ENCODE results near the gene TOR1AIP2. TPM values are rescaled to one million over a fixed set of nuclear protein-coding genes. Genes with fewer than 3 reads are reported as not detected.
"Not testable (repeated sequence)": the region's sequence is repeated elsewhere in the genome, so short reads cannot be mapped to it uniquely, and the experiment has no call there.

TOR1AIP2 gene
- total RNA-seq, 1 donor from 2014 or later = 64.2 TPM

DNA sequence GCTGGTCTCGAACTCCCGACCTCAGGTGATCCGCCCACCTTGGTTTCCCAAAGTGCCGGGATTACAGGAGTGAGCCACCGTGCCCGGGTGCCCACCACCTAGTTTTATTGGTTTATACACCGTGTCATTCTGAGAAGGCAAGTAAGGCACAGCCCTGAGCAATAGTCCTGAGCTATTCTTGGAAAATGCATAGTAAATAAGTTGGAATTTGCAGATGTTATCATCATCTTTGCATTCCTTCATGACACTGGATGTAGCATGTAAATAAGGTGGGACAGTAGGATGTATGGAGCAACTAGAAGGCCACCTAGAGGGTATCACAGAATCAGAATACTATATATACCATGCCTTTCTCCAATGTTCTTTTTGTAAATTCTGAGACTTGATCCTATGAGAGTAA lies 11.0 kb downstream of the TOR1AIP2 start:
- peaks cover 8% of the 10 kb centered on the region for H3K36me3 ChIP-seq (ENCODE audit: control insufficient read depth, insufficient read depth, low read length)
- TF ChIP-seq, protein P1, sequence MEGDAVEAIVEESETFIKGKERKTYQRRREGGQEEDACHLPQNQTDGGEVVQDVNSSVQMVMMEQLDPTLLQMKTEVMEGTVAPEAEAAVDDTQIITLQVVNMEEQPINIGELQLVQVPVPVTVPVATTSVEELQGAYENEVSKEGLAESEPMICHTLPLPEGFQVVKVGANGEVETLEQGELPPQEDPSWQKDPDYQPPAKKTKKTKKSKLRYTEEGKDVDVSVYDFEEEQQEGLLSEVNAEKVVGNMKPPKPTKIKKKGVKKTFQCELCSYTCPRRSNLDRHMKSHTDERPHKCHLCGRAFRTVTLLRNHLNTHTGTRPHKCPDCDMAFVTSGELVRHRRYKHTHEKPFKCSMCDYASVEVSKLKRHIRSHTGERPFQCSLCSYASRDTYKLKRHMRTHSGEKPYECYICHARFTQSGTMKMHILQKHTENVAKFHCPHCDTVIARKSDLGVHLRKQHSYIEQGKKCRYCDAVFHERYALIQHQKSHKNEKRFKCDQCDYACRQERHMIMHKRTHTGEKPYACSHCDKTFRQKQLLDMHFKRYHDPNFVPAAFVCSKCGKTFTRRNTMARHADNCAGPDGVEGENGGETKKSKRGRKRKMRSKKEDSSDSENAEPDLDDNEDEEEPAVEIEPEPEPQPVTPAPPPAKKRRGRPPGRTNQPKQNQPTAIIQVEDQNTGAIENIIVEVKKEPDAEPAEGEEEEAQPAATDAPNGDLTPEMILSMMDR (IDR thresholded peaks at IDR 0.05; ENCODE audit: insufficient read depth, low read length, severe bottlenecking) = no peak

DNA sequence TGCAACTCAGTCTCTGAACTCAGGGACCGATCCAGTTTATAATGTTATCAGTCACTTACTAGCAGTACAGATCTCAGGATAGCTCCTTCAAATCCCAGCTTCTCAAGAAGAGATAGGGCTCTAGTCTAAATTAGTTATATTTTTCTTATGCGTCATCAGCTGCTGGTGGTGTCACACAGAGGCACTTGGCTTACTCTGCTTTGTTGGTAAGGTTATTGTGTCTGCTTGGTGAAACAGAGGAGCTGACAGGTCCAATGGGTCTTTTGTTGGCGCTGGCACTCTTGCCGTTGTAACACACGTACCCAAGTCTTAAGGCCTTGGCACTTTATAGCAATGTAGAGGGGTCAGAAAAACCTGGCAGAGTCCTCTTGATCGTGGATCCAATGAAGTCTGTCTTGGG lies 12.2 kb downstream of the TOR1AIP2 start:
- TF ChIP-seq, protein P1 (IDR thresholded peaks at IDR 0.05; ENCODE audit: insufficient read depth, low read length, severe bottlenecking) = no peak
- peaks cover 10% of the 10 kb centered on the region for H3K36me3 ChIP-seq (ENCODE audit: control insufficient read depth, insufficient read depth, low read length)
- H3K27me3 ChIP-seq (ENCODE audit: control insufficient read depth, insufficient read depth, low read length) = no peaks in the 10 kb centered on the region
- DNase-seq (ENCODE audit: low read depth) = no peak
- no peak overlapping the region for H3K4me3 ChIP-seq (ENCODE audit: low read depth, low read length)
- FAIRE-seq = no peak

More for the DNA sequence above, 11.0 kb downstream of the TOR1AIP2 start:
- DNase-seq (ENCODE audit: low read depth) = no peak
- no peak for FAIRE-seq
- Histone ChIP-seq H3K4me3 (ENCODE audit: low read depth, low read length) (no peak overlapping the region), H3K27me3 (ENCODE audit: control insufficient read depth, insufficient read depth, low read length) (no peaks in the 10 kb centered on the region)

DNA sequence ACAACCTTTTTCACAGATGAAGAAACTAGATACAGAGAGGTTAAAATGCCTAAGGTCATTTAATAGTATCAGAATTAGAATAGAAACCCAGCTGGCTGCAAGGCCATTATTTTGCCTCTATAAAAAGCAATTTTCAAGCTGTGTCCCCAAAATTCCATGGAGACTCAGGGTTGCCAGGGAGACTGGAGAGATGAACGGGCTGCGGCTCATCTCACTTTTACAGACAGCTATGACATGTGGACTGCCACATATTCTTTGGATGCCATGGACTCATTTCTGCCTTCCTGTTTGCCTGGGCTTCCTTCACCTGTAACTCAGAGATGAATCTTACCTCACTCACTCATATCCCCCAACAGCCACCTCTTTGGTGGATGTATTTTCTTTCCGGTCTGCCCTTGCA lies 17.0 kb downstream of the TOR1AIP2 start:
- TF ChIP-seq, protein P1 (IDR thresholded peaks at IDR 0.05; ENCODE audit: insufficient read depth, low read length, severe bottlenecking) = no peak
- no peak overlapping the region for H3K4me3 ChIP-seq (ENCODE audit: low read depth, low read length)
- H3K36me3 ChIP-seq (ENCODE audit: control insufficient read depth, insufficient read depth, low read length) = peaks cover 12% of the 10 kb centered on the region
- no peak for DNase-seq (ENCODE audit: low read depth)
- H3K27me3 ChIP-seq (ENCODE audit: control insufficient read depth, insufficient read depth, low read length) = no peaks in the 10 kb centered on the region
- no peak for FAIRE-seq

DNA sequence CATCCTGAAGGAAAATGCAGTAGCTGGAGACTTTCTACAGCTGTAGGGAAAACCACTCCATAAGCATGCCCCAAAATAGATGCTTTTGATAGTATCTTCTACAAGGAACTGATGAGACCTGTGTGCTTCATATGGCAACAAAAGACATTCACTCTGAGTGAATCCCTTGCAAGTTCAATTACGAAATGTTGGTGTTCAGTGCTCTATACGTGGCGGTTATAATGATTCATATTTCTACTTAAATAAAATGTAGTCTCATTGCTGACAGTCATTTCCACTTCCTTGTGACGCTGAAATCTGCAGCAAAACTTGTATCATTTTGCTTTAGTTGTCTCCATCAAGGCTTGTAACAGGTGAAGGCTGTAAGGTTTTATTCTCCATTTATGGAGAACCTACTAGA lies 20.6 kb downstream of the TOR1AIP2 start:
- FAIRE-seq = peak; percentile 36
- Histone ChIP-seq H3K4me3 (ENCODE audit: low read depth, low read length) (no peak overlapping the region), H3K36me3 (ENCODE audit: control insufficient read depth, insufficient read depth, low read length) (peaks cover 8% of the 10 kb centered on the region), H3K27me3 (ENCODE audit: control insufficient read depth, insufficient read depth, low read length) (no peaks in the 10 kb centered on the region)
- DNase-seq (ENCODE audit: low read depth) = no peak
- TF ChIP-seq, protein P1 (IDR thresholded peaks at IDR 0.05; ENCODE audit: insufficient read depth, low read length, severe bottlenecking) = no peak

DNA sequence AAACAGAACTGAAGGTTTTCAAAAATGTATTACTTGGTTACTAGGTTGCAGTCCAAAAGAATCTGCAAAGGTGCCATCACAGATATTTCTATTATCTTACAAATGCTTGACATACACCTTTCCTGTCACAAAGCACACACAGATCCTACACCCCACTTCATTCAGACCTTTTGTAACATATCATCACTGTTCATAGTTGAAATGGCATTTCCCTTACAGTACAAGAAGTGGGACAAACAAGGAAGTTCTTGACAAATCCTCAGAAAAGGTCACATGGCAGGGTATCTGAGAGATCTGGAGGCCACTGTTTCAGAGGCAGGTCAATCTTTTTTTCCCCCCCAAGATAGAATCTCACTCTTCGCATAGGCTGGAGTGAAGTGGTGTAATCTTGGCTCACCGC lies 21.3 kb downstream of the TOR1AIP2 start:
- no peak for DNase-seq (ENCODE audit: low read depth)
- H3K27me3 ChIP-seq (ENCODE audit: control insufficient read depth, insufficient read depth, low read length) = no peaks in the 10 kb centered on the region
- no peak overlapping the region for H3K4me3 ChIP-seq (ENCODE audit: low read depth, low read length)
- peaks cover 10% of the 10 kb centered on the region for H3K36me3 ChIP-seq (ENCODE audit: control insufficient read depth, insufficient read depth, low read length)
- TF ChIP-seq, protein P1 (IDR thresholded peaks at IDR 0.05; ENCODE audit: insufficient read depth, low read length, severe bottlenecking) = no peak
- no peak for FAIRE-seq

DNA sequence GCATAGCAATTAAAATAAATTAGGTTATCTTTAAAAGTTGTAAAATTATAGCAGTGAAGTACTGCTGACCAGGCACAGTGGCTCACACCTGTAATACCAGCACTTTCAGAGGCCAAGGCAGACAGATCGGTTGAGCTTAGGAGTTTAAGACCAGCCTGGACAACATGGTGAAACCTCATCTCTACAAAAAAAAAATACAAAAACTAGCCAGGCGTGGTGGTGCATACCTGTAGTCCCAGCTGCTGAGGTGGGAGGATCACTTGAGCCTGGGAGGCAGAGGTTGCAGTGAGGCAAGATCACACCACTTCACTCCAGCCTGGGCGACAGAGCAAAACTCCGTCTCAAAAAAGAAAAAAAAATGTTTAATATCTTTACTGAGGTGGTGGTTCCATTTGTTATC lies 21.8 kb downstream of the TOR1AIP2 start:
- not testable (repeated sequence) for H3K4me3 ChIP-seq (ENCODE audit: low read depth, low read length); H3K27me3 ChIP-seq (ENCODE audit: control insufficient read depth, insufficient read depth, low read length); FAIRE-seq; DNase-seq (ENCODE audit: low read depth)
- H3K36me3 ChIP-seq (ENCODE audit: control insufficient read depth, insufficient read depth, low read length) = peaks cover 11% of the 10 kb centered on the region
